GM21529 (cell line): ENCODE data around the gene CPNE6.
A peak's percentile ranks its signal among the peaks of the same experiment; 100 is the strongest.
"Not testable (repeated sequence)": the region's sequence is repeated elsewhere in the genome, so short reads cannot be mapped to it uniquely, and the experiment has no call there.

Experiments
- ATAC-seq: cut with Tn5 transposase; IDR thresholded peaks from one replicate; pipeline ENCODE4 v1.9.1; 2021; ENCODE audit not compliant: unreplicated experiment

The CPNE6 gene

DNA sequence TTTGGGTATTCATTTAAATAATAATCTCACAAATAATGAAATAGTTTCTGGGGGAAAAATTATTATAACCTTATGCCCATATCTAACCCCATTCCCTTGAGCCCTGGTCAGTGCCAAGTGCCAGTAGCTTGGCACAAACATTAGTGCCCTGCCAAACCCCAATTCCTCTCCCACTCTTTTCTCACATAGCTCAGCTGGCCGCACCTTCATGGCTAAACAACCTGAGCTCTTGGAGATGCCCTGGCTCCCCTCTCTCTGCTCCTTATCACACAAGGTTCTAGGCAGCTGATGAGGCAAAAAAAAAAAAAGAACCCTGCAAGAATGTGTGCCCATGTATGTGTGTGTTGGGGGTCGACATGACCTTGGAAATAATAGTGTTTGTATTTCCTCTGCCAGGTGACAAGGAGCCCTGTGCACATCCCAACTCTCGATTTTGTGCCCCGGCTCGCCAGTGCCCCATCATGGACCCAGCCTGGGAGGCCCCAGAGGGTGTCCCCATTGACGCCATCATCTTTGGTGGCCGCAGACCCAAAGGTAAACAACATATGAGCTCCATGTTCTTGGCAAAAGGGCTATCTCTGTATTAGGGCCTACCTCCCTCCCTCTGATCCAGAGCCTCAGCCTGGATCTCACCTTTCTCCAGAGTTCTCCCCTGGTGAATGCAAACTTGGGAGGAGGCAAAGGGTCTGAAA is 31.1 kb downstream of the CPNE6 start:
- ATAC-seq, result no peak

DNA sequence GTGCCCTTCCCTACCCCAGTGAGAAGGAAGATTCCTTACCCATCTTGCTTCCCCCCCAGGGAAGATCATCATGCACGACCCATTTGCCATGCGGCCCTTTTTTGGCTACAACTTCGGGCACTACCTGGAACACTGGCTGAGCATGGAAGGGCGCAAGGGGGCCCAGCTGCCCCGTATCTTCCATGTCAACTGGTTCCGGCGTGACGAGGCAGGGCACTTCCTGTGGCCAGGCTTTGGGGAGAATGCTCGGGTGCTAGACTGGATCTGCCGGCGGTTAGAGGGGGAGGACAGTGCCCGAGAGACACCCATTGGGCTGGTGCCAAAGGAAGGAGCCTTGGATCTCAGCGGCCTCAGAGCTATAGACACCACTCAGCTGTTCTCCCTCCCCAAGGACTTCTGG is 32.1 kb downstream of the CPNE6 start:
- no peak for ATAC-seq

DNA sequence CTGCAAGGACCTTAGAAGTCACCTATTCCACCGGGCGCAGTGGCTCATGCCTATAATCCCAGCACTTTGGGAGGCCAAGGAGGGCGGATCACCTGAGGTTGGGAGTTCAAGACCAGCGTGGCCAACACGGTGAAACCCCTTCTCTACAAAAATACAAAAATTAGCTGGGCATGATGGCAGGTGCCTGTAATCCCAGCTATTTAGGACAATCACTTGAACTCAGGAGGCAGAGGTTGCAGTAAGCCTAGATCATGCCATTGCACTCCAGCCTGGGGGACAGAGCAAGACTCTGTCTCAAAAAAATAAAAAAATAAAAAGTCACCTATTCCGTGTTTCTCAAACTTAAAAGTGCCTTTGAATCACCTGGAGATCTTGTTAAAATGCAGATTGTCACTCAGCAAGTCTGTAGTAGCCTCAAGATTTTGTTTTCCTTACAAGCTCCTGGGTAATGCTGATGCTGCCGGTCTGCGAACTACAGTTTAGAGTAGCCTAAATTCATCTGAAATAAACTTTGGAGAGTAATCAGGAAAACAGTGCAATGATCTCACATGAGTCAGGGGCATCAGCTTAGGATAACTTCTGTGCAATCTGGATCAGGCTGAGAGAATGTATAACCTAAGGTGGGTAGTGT is 34.4 kb downstream of the CPNE6 start:
- not testable (repeated sequence) for ATAC-seq

DNA sequence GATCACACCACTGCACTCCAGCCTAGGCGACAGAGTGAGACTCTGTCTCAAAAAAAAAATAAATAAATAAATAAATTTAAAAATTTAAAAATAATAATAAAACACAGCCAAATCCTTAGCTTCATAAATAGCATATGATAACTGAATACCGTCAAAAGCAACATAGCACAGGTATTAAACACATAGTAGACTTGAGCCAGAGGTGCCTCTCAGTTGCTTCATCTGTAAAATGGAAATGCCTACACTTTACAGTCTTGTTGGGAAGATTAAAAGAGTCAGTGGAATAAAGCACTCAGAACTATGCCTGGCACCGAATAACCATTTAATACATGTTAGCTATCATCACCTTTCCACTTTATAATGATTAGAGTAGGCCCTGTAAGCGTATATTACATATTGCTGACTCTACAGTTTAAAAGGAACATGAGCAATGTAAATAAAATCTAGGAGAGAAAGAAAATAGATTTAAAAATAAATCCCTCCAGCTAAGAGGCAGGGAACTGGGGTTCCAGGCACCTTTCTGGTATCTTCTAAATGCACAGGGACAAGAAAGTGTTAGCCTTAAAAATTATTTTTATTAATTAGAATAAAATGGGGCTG is 35.4 kb downstream of the CPNE6 start:
- no peak for ATAC-seq

DNA sequence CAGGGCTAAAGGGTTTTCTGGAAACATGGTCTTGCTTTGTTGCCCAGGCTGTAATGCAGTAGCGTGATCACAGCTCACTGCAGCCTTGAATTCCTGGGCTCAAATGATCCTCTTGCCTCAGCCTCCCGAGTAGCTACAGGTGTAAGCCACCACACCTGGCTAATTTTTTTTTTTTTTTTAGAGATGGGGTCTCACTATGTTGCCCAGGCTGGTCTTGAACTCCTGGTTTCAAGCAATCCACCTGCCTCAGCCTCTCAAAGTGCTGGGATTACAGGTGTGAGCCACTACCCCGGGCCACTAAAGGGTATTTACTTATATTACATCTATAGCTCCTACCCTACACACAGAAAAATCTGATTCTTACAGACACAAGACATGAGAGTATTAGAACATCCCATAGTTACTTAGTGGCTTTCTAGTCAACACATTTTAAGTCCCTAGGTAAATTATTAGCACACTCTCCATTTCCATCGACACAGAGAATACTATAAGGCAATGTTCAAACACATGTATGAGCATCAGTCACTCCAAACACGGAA is 37.0 kb downstream of the CPNE6 start:
- peak; percentile 30 for ATAC-seq

DNA sequence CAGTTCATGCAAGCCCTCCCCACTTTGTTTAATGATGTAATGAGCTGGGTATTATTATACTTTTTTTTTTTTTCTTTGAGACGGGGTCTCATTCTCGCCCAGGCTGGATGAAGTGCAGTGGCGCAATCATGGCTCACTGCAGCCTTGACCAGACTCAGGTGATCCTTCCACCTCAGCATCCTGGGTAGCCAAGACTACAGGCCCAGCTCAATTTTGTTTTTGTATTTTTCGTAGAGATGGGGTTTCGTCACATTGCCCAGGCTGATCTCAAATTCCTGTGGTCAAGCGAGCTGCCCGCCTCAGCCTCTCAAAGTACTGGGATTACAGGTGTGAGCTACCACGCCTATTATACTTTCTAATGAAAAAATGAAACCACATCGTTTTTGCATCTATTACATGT is 38.7 kb downstream of the CPNE6 start:
- ATAC-seq, result no peak

DNA sequence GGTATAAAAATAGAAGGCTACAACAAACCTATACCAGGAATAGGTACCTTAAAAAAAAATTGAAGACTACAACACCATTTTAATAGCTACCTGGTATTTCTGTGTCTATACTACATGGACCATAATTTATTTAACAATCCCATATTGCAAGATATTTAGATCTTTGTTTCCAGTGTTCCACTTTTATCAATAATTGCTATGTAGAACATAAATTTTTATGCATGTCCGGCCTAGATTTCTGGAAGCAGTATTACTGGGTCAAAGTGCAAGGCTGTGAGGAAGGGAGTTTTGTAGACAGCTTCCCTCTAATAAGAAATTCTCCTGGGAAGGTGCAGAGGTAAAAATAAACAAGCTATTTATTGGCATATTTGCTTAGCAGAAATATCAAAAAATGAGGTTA is 39.2 kb downstream of the CPNE6 start:
- ATAC-seq, result no peak

DNA sequence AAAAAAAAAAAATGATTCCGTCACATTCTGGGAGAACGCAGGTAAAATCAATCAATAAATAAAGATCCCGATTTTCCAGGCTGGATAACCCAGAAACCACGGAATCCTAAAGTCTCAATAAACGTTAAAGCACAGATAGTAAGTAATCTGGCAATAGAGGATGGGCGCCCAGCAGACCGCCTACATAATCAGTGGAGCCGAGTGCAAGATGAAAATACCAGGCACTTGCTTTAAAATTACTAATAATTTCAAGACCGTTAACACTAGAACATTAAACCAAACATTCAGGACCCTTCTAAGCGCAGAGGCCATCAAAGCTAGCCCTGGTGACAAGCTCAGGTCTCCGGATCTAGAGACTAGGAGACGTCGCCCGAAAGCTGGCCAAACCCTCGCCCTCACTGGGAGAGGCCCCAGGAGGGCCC is 42.0 kb downstream of the CPNE6 start:
- ATAC-seq, result no peak

DNA sequence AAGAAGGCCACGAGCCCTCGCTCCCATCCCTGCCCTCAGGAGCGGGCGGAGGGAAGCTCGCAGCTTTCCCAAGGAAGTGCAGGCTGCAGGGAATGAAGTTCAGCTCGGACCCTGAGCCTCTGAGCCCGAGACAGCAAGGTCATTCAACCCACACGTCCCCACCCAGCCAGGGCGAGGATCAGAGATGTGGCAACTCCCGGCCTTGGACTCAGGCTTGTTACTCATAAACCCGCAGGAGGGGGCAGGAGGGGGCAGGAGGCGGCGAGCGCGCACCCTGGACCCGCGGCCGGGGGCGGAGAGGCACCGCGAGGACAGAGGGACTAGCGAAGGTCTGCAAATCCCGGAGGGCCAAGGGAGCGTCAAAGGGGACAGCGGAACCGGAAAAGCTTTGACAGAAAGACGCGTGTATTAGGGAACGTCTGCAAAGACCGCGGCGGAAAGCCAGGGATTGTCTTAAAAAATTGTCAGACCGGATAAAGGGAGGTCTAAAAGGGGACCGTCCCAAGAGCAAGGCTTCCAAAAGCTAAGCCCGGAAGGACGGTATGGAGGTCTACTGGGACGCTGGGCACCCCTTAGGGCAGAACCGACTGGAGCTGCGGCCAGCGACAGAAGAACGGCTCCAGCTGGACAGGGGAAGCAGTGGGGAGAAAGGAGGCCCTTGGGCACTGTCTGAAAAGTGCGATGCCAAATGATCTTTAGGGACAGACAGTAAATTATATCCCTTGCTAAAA is 42.6 kb downstream of the CPNE6 start:
- ATAC-seq, result peak; percentile 35

DNA sequence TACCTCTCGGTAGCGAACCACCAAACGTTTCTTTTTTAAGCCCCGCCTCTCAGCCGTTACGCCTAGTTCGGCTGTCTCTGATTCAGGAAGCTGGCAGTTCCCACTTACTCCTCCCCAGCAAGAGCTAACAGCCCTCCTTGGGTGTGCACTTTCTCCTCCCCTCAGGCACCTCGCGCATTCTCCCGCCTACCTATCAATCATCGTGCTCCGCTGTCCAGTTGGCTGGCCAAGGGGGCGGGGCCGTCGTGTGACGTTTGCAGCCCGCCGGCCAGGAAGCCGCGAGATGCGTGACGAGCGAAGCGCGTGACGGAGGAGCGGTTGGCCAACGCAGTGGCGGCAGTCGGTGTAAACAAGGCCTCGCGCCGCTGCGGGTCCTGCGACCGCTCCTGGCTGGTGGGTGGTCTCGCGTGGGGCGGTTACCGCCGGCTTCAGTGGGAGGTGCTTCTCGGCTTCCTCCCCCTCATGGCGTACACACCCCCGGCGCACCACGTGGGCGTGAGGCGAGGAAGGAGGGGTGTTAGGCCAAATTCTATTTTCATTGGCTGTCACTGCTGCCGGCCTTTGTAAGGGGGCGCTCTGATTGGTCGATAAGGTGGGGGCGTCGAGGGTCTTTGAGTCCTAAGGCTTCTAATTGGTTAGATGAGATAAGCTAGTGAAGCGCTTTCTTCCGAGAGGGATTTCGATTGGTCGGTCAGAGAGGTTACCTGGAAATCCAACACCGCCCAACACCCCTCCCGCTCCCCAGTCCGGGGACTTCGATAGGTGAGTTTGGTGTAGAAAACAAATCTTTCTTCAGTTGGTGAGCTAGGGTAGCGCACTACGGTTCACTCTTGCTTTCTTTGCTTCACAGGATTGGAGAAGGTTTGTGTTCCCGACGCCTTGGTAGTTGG is 43.4 kb downstream of the CPNE6 start, which contains the start of the genes DCAF11 and NRL:
Gene DCAF11 (plus strand): TSS at position 246 of the 890 bp plus-strand sequence. CDS start 818 bp downstream, outside the sequence.
Gene NRL (minus strand): TSS at position 418 of the 890 bp plus-strand sequence. CDS start 32,101 bp downstream, outside the sequence.
- ATAC-seq, result peak; percentile 81

DNA sequence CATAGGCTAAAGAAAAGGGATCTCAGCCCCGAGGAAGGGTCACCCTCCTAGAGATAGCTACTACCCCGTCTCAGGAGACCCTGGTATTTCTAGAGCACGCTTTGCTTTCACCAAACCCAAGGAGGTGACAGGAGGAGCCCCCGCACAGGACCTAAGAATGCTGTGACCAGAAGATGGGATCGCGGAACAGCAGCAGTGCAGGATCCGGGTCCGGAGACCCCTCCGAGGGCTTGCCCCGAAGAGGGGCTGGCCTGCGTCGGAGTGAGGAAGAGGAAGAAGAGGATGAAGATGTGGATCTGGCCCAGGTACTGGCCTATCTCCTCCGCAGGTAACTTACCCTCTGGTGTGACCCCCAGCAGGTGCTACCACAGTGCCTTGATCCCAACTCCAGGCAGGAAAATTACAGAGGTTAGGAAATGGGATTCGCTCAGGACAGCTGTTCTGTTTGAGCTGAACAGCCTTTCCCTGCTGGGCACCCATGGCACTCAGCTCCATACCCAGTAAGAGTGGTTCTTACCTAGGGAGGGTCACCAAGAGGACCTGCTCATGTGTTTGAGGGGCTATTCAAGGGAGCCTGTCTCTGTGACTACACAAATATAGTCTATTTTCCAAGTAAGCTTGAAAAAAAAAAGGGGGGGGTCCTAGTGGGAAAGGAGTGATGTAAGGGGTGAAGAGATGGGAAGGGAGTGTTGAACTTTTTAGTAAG is 44.2 kb downstream of the CPNE6 start:
- ATAC-seq, result no peak

DNA sequence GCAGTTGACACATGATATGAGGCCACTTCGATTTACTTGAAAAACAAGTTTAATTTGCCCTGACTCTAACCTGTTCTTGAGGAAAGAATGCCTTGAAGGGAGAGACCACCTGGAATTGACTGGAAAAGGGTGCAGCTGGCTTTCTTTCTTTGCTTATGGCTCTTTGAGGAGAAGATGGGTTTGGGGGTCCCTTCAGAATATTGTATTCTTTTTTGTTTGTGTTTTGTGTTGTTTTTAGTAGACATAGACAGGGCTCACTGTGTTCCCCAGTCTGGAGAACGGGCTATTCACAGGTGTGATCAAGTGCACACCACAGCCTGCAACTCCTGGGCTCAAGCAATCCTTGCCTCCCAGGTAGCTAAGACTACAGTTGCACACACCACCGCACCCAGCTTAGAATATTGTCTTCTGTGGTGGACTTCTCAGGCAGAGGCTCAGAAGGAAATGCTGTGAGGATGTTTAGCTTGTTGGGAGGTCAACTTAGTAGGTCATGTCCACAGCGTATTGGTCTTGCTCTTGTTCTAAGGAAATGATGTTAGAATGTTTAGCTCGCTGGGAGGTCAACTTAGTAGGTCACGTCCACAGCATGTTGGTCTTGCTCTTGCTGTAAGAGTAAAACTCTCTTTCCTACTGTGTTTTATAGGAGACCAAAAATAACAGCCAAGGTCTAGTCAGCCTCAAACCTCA is 44.9 kb downstream of the CPNE6 start:
- ATAC-seq, result no peak

DNA sequence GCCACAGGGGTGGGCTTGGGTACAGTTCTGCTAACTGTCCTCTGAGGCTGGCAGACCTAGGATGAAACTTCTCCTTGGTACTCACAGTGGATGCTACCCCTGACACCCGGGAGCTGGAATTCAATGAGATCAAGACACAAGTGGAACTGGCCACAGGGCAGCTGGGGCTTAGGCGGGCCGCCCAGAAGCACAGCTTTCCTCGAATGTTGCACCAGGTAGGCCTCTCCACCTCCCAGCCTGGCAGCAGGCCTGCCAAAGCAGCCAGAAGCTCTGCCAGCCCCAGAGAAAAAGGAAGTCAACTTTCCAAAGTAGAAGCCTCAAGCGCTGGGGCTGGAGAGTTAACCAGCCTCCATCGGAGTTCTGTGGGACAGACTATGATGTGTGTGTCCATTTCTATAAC is 45.8 kb downstream of the CPNE6 start:
- no peak for ATAC-seq

DNA sequence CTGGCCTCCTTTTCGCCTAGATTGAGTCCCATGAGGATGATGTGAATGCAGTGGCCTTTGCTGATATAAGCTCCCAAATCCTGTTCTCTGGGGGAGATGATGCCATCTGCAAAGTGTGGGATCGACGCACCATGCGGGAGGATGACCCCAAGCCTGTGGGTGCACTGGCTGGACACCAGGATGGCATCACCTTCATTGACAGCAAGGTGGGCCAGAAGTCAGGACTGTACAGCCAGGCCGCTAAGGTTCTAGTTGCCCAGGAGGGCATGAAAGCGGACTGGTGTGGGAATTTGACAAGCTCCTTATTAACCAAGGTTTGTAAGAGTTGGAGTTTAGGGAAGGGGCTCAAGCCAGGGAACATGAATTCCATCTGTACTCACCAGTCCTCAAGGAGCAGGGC is 48.3 kb downstream of the CPNE6 start:
- no peak for ATAC-seq

DNA sequence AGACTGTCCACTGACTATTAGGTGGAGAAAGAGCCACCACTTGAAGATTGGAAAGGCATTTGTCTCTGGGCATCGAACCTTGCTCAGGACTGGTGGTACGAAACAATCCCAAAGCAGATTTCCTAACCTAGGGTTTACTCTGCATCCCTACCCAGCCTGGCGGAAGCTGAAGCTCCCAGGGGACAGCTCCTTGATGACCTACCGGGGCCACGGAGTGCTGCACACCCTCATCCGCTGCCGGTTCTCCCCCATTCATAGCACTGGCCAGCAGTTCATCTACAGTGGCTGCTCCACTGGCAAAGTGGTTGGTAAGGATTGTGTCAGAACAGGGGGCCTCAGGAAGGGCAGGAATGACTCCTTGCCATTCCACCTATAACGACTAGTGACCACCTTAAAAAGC is 49.8 kb downstream of the CPNE6 start:
- no peak for ATAC-seq

DNA sequence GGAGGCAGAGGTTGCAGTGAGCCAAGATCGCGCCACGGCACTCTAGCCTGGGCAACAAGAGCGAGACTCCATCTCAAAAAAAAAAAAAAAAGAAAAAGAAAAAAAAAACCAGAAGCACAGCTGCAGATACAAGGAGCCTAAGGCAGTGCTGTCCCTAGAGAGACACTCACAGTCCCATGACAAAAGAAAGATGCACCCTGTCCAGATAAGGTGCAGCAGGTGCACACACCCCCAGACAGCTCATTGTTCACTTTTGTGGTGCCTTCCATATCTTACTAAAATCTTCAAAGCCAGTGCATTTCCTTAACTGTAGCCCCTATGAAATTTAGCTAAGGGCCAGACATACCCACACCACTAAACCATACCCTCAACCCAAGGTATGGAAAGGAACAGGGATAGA is 51.1 kb downstream of the CPNE6 start:
- ATAC-seq, result no peak

DNA sequence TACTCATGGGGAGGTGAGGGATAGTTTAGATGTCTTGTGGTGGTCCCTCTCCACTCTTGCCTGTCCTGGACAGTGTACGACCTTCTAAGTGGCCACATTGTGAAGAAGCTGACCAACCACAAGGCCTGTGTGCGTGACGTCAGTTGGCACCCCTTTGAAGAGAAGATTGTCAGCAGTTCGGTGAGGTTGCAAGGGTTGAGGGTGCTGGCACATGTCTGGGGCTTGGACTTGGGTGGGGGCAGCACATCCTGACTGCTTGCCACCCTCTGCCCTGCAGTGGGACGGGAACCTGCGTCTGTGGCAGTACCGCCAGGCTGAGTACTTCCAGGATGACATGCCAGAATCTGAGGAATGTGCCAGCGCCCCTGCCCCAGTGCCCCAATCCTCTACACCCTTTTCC is 51.5 kb downstream of the CPNE6 start:
- ATAC-seq, result no peak

DNA sequence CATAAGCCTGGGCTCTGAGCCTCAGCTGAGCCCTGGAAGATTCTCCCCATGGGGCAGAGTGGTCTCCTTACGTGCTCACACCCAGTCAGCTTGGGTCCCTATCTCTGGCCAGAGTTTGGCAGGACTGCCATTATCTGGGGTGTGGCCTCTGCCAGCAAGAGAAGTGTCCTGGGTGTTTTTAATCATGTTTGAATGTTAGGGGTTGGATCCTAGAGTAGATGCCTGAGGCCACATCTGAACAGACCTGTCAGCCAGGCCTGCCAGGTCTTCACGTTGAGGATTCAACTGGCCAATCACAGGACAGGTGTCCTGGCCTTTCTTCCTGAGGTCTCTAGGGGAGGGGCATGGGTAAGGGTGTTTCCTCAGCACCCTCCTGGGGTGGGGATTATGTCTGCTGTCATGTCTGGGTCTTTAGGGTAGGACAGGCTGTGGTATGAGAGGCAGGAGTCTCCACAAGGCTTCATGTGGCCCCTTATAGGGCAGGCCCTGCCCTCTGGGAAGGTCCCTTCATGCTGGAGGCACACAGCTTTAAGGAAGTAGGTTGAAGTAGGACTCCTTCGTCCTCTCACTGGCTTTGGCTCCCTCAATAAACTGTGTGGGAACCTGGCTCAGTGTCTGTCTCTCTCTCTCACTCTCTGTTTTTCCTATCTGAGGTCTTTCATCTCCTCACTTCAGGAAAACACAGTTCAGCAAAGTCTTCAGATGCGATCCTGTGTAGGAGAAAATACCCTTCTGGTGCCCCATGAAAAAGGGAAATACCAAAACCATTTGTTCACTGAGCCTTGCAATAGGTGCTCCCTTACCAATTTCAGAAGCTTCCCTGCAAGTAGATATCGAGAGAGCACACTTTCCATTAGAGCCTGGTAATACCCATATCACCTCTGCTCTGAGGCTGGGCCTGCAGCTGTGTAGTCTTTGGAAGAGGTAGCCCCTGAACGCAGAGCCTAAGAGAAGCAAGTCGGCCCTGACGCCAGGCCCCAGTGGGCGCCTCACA is 52.4 kb downstream of the CPNE6 start:
- ATAC-seq, result no peak
